Activated effector memory CD4-positive, alpha-beta T cell treated with Interleukin-2 at 50 U/mL for 16 hours (primary cell): ENCODE results near the gene ZNF385D.

ENCODE experiments used
- DNase-seq: peaks from one replicate; pipeline ENCODE4 v3.0.0-alpha.2; 2020

The ZNF385D gene

GRCh38 chr3:21592828-21593227 lies 158.2 kb downstream of the ZNF385D start:
- DNase-seq, result no peak

- no peak for DNase-seq
Measured at GRCh38 chr3:21587894-21588293, 163.1 kb downstream of the ZNF385D start.

- no peak for DNase-seq
Measured at GRCh38 chr3:21585216-21585740, 165.7 kb downstream of the ZNF385D start.

GRCh38 chr3:21573291-21573690 lies 177.7 kb downstream of the ZNF385D start:
- no peak for DNase-seq

- DNase-seq, result no peak
Measured at GRCh38 chr3:21564531-21564930, 186.5 kb downstream of the ZNF385D start.

GRCh38 chr3:21562243-21562642 lies 188.8 kb downstream of the ZNF385D start:
- no peak for DNase-seq

- DNase-seq, result no peak
Measured at GRCh38 chr3:21561472-21561871, 189.5 kb downstream of the ZNF385D start.

- no peak for DNase-seq
Measured at GRCh38 chr3:21551019-21551418, 200.0 kb downstream of the ZNF385D start.

- no peak for DNase-seq
Measured at GRCh38 chr3:21544076-21544462, 206.9 kb downstream of the ZNF385D start.

- no peak for DNase-seq
Measured at GRCh38 chr3:21543380-21544075, 207.5 kb downstream of the ZNF385D start.

GRCh38 chr3:21542656-21543379 lies 208.2 kb downstream of the ZNF385D start:
- DNase-seq, result no peak

- no peak for DNase-seq
Measured at GRCh38 chr3:21540265-21540664, 210.7 kb downstream of the ZNF385D start.

- DNase-seq, result no peak
Measured at GRCh38 chr3:21534462-21534861, 216.5 kb downstream of the ZNF385D start.

- DNase-seq, result no peak
Measured at GRCh38 chr3:21533002-21533401, 218.0 kb downstream of the ZNF385D start.

GRCh38 chr3:21531909-21532308 lies 219.1 kb downstream of the ZNF385D start:
- DNase-seq, result no peak

GRCh38 chr3:21528291-21528995 lies 222.6 kb downstream of the ZNF385D start:
- no peak for DNase-seq

- no peak for DNase-seq
Measured at GRCh38 chr3:21526461-21526860, 224.5 kb downstream of the ZNF385D start.

- DNase-seq, result no peak
Measured at GRCh38 chr3:21524133-21524532, 226.9 kb downstream of the ZNF385D start.

- DNase-seq, result no peak
Measured at GRCh38 chr3:21520106-21520963, 230.7 kb downstream of the ZNF385D start.

GRCh38 chr3:21517184-21517583 lies 233.8 kb downstream of the ZNF385D start:
- no peak for DNase-seq

GRCh38 chr3:21515417-21515816 lies 235.6 kb downstream of the ZNF385D start:
- no peak for DNase-seq

GRCh38 chr3:21509731-21510470 lies 241.1 kb downstream of the ZNF385D start:
- DNase-seq, result no peak
